Measurements from ENCODE around the gene FANCM.

The FANCM gene

GRCh38 chr14:45091710-45092109 lies 44.0 kb upstream of the FANCM start:
- H3F3A ChIP-seq (ENCODE audit: insufficient read depth, low read length) = no peaks in the 10 kb centered on the region; the same call in 1 of the 2 replicates
- H3K9me2 ChIP-seq (ENCODE audit: low read depth, low read length) = no peaks in the 10 kb centered on the region
- H3K36me3 ChIP-seq (ENCODE audit: insufficient read depth, low read length) = peaks cover 75% of the 10 kb centered on the region
- H3K79me2 ChIP-seq (ENCODE audit: insufficient read depth, low read length) = peaks cover 72% of the 10 kb centered on the region
- H3K9ac ChIP-seq (ENCODE audit: low read length) = no peak overlapping the region
- no peaks in the 10 kb centered on the region for H3K9me3 ChIP-seq (ENCODE audit: low read length)
- H4K20me1 ChIP-seq (ENCODE audit: insufficient read depth, low read length) = no peaks in the 10 kb centered on the region
- no peak overlapping the region for H2AFZ ChIP-seq (ENCODE audit: low read length)
- no peaks in the 10 kb centered on the region for H3K27me3 ChIP-seq (ENCODE audit: insufficient read depth, low read length)
- peaks cover 30% of the 10 kb centered on the region for H3K4me1 ChIP-seq (ENCODE audit: insufficient read depth, low read length, severe bottlenecking)
- H3K4me2 ChIP-seq (ENCODE audit: low read length) = no peak overlapping the region
- no peak for TF ChIP-seq CTCF (IDR thresholded peaks at IDR 0.05; ENCODE audit: low read length)
- no peak for TF ChIP-seq EZH2 (IDR thresholded peaks at IDR 0.05; ENCODE audit: borderline replicate concordance, low read length)
- no peak overlapping the region for H3K4me3 ChIP-seq (ENCODE audit: low read depth, low read length, poor library complexity, severe bottlenecking)
- H3K27ac ChIP-seq (ENCODE audit: low read depth, low read length, poor library complexity, severe bottlenecking) = no peak overlapping the region

GRCh38 chr14:45094275-45094674 lies 41.5 kb upstream of the FANCM start:
- TF ChIP-seq EZH2 (IDR thresholded peaks at IDR 0.05; ENCODE audit: borderline replicate concordance, low read length) = no peak
- no peaks in the 10 kb centered on the region for H3K9me2 ChIP-seq (ENCODE audit: low read depth, low read length)
- no peak overlapping the region for H2AFZ ChIP-seq (ENCODE audit: low read length)
- H3F3A ChIP-seq (ENCODE audit: insufficient read depth, low read length) = no peaks in the 10 kb centered on the region; the same call in 1 of the 2 replicates
- no peaks in the 10 kb centered on the region for H4K20me1 ChIP-seq (ENCODE audit: insufficient read depth, low read length)
- no peak overlapping the region for H3K4me2 ChIP-seq (ENCODE audit: low read length)
- H3K79me2 ChIP-seq (ENCODE audit: insufficient read depth, low read length) = peaks cover 53% of the 10 kb centered on the region
- H3K9ac ChIP-seq (ENCODE audit: low read length) = no peak overlapping the region
- no peak overlapping the region for H3K27ac ChIP-seq (ENCODE audit: low read depth, low read length, poor library complexity, severe bottlenecking)
- no peak overlapping the region for H3K4me3 ChIP-seq (ENCODE audit: low read depth, low read length, poor library complexity, severe bottlenecking)
- H3K27me3 ChIP-seq (ENCODE audit: insufficient read depth, low read length) = no peaks in the 10 kb centered on the region
- peaks cover 87% of the 10 kb centered on the region for H3K36me3 ChIP-seq (ENCODE audit: insufficient read depth, low read length)
- peaks cover 8% of the 10 kb centered on the region for H3K4me1 ChIP-seq (ENCODE audit: insufficient read depth, low read length, severe bottlenecking)
- no peaks in the 10 kb centered on the region for H3K9me3 ChIP-seq (ENCODE audit: low read length)

GRCh38 chr14:45095143-45095542 lies 40.6 kb upstream of the FANCM start:
- H3F3A ChIP-seq (ENCODE audit: insufficient read depth, low read length) = no peaks in the 10 kb centered on the region; the same call in 1 of the 2 replicates
- TF ChIP-seq CTCF (IDR thresholded peaks at IDR 0.05; ENCODE audit: low read length) (no peak), EZH2 (IDR thresholded peaks at IDR 0.05; ENCODE audit: borderline replicate concordance, low read length) (no peak)
- H3K4me1 ChIP-seq (ENCODE audit: insufficient read depth, low read length, severe bottlenecking) = no peaks in the 10 kb centered on the region
- H3K4me2 ChIP-seq (ENCODE audit: low read length) = no peak overlapping the region
- peaks cover 45% of the 10 kb centered on the region for H3K79me2 ChIP-seq (ENCODE audit: insufficient read depth, low read length)
- no peak overlapping the region for H3K9ac ChIP-seq (ENCODE audit: low read length)
- H3K4me3 ChIP-seq (ENCODE audit: low read depth, low read length, poor library complexity, severe bottlenecking) = no peak overlapping the region
- H3K9me3 ChIP-seq (ENCODE audit: low read length) = no peaks in the 10 kb centered on the region
- H3K9me2 ChIP-seq (ENCODE audit: low read depth, low read length) = no peaks in the 10 kb centered on the region
- H4K20me1 ChIP-seq (ENCODE audit: insufficient read depth, low read length) = no peaks in the 10 kb centered on the region
- H3K27ac ChIP-seq (ENCODE audit: low read depth, low read length, poor library complexity, severe bottlenecking) = no peak overlapping the region
- peaks cover 87% of the 10 kb centered on the region for H3K36me3 ChIP-seq (ENCODE audit: insufficient read depth, low read length)
- no peaks in the 10 kb centered on the region for H3K27me3 ChIP-seq (ENCODE audit: insufficient read depth, low read length)
- no peak overlapping the region for H2AFZ ChIP-seq (ENCODE audit: low read length)

- Histone ChIP-seq H3K9ac (ENCODE audit: low read length) (no peak overlapping the region), H3F3A (ENCODE audit: insufficient read depth, low read length) (no peaks in the 10 kb centered on the region; the same call in 1 of the 2 replicates), H4K20me1 (ENCODE audit: insufficient read depth, low read length) (no peaks in the 10 kb centered on the region), H3K27ac (ENCODE audit: low read depth, low read length, poor library complexity, severe bottlenecking) (no peak overlapping the region), H3K79me2 (ENCODE audit: insufficient read depth, low read length) (peaks cover 41% of the 10 kb centered on the region), H3K36me3 (ENCODE audit: insufficient read depth, low read length) (peaks cover 87% of the 10 kb centered on the region), H3K9me2 (ENCODE audit: low read depth, low read length) (no peaks in the 10 kb centered on the region), H3K4me2 (ENCODE audit: low read length) (no peak overlapping the region), H3K4me1 (ENCODE audit: insufficient read depth, low read length, severe bottlenecking) (no peaks in the 10 kb centered on the region), H3K27me3 (ENCODE audit: insufficient read depth, low read length) (no peaks in the 10 kb centered on the region), H3K4me3 (ENCODE audit: low read depth, low read length, poor library complexity, severe bottlenecking) (no peak overlapping the region), H2AFZ (ENCODE audit: low read length) (no peak overlapping the region), H3K9me3 (ENCODE audit: low read length) (no peaks in the 10 kb centered on the region)
- TF ChIP-seq EZH2 (IDR thresholded peaks at IDR 0.05; ENCODE audit: borderline replicate concordance, low read length) (no peak), CTCF (IDR thresholded peaks at IDR 0.05; ENCODE audit: low read length) (no peak)
These were observed 39.5 kb upstream of the FANCM start for GRCh38 chr14:45096218-45096617.
